ENCODE data around the gene TGFBR3.

The TGFBR3 gene

DNA sequence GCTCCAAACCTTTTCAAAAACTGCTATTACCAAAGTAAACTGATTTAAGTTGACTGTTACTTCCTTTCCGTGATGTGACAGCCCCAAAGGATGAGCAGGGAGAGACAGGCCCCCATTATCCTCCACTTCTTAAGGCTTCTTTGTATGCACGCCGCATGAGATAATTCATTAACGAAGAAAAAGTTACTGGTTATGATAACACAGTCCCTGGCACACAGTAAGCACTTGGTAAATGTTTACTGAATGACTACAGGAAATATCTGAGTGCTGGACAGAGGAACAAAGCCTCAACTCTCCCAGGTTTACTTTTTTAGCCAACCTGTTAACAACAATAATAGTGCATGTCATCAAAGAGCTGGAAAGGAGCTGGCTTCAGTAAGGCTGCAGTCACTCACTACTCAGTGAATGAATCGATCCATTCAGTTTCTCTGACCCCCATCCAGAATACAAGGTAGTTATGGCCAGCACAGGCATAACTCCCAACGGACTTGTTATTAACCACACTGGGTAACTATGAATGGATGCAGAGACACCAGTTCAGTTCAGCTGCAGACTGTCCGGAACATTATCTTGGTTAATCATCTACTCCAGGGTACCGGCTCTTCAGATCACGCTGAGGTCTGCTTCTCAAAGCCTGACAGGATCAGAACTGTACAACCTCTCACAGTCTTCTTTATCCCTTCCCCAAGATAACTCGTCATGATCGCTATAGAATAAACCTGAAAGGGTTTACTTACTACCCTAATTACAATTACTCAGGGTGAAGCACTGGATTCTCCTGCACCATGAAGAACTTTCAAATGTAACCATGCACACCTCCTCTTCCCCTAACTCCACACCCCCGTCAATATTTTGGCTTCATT, 58.3 kb downstream of the TGFBR3 start:
- DNase-seq (ENCODE audit: low read depth in 2 of 2), result no peak

DNA sequence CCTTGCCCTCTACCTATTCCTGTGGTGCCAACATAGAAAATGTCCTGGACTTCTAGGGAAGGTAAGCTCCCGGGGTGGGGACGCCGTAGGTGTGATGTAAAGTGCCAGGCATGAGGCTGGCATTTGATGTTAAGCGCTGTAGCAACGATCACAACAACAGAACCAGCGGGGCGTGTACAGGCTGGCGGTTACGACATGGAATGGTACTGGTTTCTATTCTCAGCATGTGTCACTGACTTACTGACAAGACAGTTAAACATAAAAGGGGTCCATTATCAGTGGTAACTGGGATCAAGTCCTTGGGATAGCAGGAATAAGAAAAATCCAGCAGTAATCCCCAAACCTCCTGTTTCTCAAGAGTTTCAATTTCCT, 58.9 kb downstream of the TGFBR3 start:
- DNase-seq (ENCODE audit: low read depth in 2 of 2), result no peak

DNA sequence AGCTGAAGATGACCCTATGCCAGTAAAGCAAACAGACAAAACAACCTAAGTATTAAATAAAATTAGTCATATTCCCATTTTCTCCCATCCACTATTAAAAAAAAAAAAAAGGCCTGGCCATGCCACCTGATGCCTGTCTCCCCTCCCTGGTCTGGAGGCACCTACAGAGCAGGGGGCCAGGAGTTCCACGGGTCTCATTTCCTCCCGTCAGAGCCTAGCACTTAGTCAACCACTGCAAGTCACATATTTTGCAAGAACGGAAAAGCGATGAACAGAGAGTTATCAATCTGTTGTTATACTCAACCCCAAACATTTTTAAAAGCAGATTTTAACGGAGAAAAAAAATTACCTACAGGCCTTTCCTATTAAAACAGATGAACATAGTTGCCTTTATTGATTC, 59.3 kb downstream of the TGFBR3 start:
- no peak for DNase-seq (ENCODE audit: low read depth in 2 of 2)

DNA sequence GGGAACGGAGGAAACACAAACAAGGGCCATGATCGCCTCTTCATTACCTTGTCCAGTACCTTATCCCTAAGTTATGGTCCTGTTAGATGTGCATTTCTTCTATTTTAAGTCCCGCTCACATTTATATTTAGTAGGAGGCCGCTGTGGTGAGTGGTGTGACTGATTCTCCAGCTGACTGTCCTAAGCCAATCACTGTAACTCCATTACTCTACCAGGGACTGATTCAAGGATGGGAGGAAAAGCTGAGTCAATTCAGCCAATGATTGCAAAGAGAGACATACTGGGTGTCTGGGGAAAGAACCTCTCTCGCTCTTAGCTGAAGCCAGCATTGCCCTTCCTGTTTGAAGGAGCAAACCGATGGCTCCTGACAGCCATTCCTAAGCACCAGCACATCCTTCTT, 59.7 kb downstream of the TGFBR3 start:
- no peak for DNase-seq (ENCODE audit: low read depth in 2 of 2)

DNA sequence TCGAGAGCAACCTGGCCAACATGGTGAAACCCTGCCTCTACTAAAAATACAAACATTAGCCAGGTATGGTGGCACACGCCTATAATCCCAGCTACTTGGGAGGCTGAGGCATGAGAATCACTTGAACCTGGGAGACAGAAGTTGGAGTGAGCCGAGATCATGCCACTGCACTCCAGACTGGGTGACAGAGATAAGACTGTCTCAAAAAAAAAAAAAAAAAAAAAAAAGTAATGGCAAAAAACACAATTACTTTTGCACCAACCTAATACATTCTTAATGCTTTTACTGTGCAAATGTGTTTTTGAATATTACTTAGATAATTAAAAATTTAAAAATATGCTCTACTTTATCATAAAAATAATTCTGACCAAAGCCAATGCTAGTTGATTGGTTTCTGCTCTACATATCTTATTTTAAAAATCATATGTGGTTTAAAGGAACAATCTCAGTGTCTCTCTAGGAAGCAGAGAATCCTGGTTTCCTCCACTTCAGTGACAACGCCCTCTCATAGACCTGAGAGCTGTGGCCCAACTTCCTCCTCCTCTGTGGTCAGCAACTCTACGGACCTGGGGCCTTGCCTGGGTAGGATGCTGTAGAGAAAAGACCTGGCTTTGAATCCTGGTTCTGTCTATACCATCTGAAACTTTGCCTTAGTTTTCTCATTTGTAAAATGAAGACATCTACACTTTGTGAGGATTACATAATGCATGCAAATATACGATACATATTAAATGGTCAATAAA, 64.7 kb downstream of the TGFBR3 start:
- DNase-seq (ENCODE audit: low read depth in 2 of 2), result no peak

DNA sequence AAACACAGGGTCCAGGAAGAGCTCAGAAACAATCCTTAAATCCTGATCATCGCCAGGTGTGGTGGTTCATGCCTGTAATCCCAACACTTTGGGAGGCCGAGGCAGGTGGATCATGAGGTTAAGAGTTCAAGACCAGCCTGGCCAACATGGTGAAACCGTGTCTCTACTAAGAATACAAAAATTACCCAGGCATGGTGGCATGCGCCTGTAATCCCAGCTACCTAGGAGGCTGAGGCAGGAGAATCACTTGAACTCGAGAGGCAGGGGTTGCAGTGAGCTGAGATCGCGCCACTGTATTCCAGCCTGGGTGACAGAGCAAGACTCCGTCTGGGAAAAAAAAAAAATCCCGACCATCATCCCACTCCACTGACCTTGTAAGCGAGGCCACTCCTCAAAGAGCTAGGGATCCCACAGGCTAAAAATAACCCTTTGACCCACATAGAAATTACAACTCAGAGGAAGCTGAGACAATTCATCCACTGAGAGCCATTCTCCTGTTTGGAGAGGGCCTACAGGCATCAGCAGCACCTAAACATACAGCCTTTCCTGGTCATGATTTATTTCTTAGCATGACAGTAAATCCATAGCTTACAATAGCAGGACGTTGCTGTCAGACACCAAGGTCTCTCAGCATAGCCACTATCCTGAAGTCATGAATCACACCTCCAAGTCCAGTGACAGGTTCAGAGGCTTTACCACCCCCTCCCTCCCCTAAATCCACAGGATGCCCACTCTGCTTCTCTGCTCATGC, 66.7 kb downstream of the TGFBR3 start:
- DNase-seq (ENCODE audit: low read depth in 2 of 2), result no peak

DNA sequence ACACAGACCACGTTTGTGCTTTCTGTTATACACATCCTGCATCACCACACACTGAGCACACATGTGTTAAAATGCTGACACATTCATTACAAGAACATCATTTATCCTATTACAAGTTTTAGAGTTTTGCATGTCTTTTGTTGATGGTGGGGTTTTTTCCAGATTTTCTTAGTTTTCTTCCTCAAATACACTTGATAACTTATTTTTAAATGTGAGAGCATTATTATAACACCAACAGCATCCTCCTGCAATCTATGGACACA, 67.3 kb downstream of the TGFBR3 start:
- no peak for DNase-seq (ENCODE audit: low read depth in 2 of 2)

DNA sequence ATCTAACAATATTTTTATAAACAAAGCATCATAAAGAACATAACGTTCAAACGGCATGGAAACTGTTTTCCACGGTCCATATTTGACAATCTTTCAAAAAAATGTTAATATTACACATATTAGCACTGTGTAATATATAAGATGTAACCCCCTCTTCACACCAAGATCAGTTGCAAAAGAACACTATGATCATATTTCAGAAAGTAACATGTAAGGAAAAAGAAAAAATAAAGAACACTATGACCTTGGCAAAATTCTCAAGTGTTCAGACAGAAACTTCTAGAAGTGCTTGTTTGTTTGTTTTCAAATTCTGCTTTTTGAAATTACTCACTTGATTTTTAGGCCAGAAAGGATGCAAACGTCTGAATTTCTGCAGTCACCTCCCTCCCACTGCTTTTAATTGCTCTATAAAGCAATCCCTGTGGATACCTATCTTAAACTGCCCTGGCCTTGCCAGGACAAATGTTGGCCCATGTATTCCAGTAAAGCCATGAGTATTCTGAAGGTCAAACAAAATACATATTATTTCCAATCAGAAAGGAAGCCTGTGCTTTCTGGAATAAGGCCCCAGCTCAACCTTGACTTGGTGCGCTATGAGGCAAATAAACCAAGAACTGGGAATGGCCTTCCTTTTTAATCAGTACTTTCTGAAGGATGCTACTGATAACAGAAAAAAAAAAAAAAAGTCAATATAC, 68.6 kb downstream of the TGFBR3 start:
- DNase-seq (ENCODE audit: low read depth in 2 of 2), result no peak

DNA sequence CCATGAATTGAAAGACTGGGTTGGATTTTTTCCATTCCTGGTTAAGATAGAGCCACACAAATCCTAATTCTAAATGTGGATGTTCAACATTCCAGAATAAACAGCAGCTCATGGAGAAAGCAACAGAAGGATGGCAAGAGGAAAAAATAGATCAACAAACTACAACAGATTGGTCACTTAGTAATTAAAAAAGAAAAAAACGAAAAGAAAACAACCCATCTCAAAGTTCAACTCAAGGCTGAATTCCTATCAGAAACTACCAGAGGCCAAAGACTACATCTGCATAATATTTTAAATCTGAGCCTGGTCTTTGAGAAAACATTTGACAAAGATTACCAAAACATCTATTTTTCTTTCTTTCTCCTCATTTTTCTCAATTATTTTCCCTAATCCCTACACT, 69.9 kb downstream of the TGFBR3 start:
- no peak for DNase-seq (ENCODE audit: low read depth in 2 of 2)

DNA sequence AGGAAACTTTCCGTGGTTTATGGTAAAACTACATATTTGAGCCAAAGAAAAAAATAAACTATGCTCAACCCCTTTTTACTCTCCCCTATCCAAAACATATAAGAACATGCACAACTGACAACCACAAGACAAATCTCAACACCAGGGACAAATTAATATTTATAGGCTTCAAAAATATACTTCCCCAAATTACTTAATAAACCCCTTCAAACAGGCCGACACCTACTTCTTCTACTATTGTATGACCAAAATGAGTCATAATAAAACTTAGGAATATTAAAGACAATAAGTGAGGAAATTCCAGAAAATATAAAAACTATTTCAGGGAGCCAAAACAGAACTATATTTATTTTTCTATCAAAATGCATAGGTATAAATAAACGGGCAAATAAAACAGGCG, 71.5 kb downstream of the TGFBR3 start:
- DNase-seq (ENCODE audit: low read depth in 2 of 2), result no peak

DNA sequence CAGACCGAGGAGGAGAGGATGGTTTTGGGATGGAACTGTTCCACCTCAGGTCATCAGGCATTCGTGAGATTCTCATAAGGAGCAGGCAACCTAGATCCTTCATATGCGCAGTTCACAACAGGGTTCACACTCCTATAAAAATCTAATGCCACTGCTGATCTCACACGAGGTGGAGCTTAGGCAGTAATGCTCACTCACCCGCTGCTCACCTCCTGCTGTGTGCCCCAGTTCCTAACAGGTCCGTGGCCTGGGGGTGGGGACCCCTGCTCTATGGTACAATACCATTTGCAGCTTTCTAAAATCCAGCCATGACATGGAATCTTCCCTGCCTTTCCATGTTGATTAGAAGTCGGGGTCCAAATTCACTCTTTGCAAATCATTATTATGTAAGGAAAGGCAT, 72.1 kb downstream of the TGFBR3 start:
- DNase-seq (ENCODE audit: low read depth in 2 of 2), result no peak

DNA sequence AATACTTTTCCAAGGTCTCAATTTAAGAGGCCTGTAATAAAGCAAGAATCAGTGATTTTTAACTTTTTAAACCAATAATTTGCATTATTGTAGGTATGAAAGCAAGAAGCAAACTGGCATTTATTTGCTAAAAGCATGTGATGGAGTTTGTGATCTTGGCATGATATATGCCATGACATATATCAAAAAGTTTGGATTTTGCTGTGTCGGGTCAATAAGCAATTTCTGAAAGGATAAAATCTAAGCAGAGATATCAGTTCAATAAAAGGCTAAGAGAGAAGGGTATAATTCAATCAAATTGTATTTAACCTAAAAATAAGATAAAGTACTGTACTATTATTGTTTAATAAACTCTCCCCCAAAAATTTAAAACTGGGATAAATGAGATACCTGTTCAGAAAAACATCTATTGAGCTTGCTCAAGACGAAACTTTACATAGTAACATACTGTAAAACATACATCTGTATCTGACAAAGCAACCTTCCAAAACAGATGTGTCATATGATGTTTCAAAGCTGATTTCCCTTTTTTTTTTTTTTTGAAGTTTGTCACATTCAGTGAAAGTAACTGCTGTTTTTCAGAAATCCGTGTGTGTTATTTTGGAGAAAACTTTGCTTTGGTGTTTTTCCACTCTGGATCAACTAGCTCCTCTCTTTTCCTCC, 74.5 kb downstream of the TGFBR3 start:
- no peak for DNase-seq (ENCODE audit: low read depth in 2 of 2)

DNA sequence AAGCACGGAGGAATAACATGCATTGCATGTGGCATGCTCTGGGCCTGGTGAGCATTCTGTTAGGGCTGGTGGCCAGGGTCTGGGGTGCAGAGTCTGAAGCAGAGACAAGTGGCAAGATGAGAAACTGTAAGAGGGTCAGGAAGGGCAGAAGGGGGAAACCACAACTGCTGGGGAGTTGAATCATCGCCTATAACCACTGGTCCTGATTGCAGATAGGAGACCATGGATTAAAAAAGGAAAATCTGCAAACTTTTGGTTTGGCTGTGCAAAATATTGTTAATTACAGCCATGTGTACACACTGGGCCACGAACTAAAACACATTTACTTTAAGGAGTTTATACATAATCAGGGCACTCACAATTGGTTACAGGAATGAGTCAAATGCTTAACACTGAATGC, 76.6 kb downstream of the TGFBR3 start:
- DNase-seq (ENCODE audit: low read depth in 2 of 2), result no peak

DNA sequence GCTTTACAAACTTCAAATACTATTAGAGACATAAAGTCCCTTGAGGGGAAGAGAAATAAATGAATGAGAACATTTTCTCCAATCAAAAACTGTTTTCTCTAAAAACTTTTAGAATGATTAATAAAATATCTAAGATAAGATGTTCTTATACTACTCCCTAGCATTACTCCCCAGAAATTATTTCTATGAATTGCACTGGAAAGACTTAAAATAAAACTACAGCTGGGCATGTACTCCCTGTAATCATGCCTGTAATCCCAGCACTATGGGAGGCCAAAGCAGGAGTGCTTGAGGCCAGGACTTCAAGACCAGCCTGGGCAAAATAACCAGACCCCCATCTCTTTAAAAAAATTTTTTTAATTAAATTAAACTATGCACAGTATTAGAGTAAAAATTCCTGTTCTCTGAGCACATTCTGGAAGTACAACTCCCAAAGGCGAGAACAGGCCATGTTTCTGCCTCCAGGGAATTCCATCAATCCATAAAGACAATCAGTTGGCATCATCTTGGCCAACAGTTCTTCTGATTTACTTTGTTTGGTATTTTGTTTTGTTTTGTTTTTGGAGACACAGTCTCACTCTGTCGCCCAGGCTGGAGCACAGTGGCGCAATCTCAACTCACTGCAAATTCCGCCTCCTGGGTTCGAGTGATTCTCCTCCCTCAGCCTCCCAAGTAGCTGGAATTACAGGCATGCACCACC, 77.9 kb downstream of the TGFBR3 start:
- no peak for DNase-seq (ENCODE audit: low read depth in 2 of 2)

DNA sequence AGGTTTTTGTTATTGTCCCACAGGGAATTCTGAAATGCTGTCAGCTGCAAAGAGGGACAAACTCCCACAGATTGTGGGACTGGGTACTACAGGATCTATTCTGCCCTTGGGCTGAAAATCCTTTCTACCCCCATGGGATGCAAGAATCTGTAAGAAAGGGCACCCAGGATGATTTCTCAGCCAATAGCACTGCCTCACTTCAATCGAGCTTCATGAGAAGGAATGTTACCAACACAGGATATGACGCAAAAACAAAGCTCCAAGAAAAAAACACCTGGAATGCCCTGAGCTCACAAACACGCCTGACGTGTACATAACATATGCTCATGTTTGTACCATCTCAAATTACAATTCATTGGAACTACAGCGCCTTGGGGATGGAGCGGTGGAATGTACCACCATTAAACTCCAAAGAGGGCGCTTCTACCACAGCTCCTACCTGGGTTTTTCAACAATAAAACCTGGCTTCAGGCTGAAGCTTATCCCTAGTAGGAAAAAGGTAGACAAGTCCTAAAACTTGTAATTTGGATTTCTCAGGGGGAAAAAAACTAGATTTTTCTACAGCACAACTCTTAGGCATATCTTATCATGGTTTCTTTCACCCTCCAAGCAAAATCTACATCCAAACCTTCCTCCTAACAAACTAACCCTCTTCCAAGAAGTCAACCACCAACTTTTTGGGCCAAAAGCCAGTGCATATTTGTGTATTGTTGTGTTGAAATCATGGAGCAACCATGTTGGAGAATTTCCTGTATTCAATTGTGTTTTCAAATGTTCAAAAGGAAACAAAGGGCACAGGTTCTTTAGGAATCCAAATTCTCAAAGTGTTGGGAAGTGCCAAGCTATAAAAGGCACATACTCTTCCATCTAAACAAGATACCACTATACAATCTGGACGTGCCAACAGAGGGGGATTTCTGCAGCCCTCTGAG, 78.9 kb downstream of the TGFBR3 start:
- DNase-seq (ENCODE audit: low read depth in 2 of 2), result no peak

DNA sequence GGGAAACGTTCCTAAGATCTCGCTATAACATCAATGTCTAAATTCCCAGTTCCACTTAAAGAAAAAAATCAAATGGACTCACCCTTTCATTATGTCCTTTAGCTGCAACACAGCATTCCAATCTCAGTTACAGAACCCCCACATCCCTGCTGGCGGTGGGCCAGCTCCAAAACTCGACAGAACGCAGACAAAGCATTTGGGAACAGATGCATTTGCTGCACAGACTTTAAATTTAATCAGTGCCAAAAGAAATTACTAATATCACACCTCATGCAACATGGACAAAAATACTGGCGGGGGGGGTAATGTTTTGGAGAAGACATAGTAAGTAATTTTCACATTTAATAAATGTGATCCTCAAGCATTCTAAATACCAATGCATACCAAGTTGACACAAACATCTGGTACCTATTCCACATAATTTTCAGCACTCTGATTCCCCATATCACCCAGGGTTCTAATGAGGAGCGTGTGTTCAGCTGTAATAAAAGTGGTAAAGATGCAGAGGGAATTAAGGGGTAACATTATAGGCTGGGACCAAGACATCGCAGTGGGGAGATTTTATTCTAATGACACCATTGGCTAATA, 79.7 kb downstream of the TGFBR3 start:
- DNase-seq (ENCODE audit: low read depth in 2 of 2), result no peak

DNA sequence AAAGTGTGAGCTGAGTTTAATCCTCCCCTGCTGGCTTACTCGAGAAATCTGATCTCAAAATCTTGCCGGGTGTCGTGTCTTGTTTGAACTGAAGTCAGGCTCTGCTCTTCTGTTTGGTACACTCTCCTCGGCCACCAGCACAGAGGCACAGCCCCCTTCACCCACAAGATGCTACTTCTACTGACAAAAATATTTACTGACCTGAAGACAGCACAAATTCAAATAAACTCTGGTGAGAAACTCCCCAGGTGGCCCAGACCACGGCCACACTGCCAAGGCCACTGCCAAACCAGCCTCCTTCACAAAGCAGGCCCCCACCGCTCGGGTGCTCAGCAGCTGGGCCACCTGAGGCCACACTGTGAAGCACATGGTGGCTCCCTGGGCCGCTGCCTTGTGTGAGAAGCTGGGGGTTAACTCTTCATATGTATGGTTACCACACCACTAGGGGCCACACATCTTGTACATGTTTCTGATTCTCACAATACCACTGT, 80.6 kb downstream of the TGFBR3 start:
- DNase-seq (ENCODE audit: low read depth in 2 of 2), result no peak

DNA sequence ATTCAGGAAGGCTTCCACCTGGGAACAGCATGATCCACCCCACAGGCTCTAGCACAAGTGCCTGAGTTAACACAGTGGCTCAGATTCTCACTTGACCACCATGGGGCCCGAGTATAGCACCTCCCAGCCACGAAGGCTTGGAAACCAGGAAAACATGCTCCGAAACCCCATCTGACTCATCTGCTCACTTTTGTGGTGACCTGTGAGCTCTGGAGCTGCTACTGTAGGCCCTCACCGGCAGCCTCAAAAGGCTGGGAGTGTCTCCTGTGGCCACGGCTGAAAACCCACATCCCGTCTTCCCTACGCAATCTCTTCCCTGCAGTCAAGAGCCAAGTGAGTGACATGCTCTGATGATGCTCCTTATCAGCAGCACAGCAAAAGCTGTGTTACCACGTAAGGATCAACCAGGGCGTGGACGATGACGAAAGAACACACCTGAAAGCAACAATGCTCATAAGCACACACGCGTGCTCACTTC, 81.4 kb downstream of the TGFBR3 start:
- peak; percentile 29 to 33 for DNase-seq (ENCODE audit: low read depth in 2 of 2)

DNA sequence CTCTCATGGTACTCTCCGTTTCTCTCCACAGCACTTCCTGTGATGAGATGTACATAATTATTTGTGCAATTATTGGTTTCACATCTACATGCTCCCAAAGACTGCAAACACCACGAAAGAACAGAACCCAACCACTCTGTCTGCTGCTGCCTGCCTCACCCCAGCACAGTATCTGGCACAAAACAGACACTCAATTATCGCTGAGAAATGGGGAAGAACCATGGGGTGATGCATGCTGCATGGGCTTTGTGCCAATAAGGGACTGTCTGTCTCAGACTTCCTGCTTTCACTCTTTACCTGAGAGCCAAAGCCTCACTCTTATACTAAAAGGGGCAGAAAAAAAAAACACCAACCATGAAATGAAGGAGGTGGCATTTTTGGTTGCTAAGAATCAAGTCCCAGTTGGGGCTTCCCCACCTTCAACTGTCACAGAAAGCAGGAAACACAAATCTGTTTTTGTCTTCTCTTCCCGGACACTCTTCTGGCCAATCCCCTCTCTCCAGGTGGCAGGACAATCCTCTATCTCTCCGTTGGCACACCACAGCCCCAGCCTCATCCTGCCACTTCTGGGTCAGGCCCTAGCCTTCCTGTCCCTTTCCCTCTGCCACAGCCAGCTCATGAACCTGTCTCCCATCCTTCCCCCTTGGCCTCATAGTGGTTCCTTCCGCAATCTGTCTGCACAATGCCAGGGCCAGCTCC, 82.0 kb downstream of the TGFBR3 start:
- peak; percentile 26 to 53 for DNase-seq (ENCODE audit: low read depth in 2 of 2)
